ENCODE measurements around the gene CDT1.
A peak's percentile ranks its signal among the peaks of the same experiment; 100 is the strongest.

CDT1 gene

GRCh38 chr16:88805340-88805715 lies 1.7 kb downstream of the CDT1 start:
- H3K4me3 Mint-ChIP-seq = peak overlapping the region; percentile 28

GRCh38 chr16:88805887-88806393 lies 2.4 kb downstream of the CDT1 start:
- H3K27ac Mint-ChIP-seq = no peak overlapping the region
- H3K36me3 Mint-ChIP-seq (ENCODE audit: low read depth) = peaks cover 5% of the 10 kb centered on the region
- H3K4me3 Mint-ChIP-seq = no peak overlapping the region
- no peak for DNase-seq
- H3K4me1 Mint-ChIP-seq = peaks cover 11% of the 10 kb centered on the region
- H3K9me3 Mint-ChIP-seq = no peaks in the 10 kb centered on the region
- TF ChIP-seq CTCF (IDR thresholded peaks at IDR 0.05) = no peak
- H3K27me3 Mint-ChIP-seq (ENCODE audit: low read depth, poor library complexity) = peaks cover 3% of the 10 kb centered on the region

More at GRCh38 chr16:88805340-88805715, 1.7 kb downstream of the CDT1 start:
- peaks cover 3% of the 10 kb centered on the region for H3K27me3 Mint-ChIP-seq (ENCODE audit: low read depth, poor library complexity)
- peaks cover 5% of the 10 kb centered on the region for H3K4me1 Mint-ChIP-seq
- no peak overlapping the region for H3K27ac Mint-ChIP-seq
- H3K36me3 Mint-ChIP-seq (ENCODE audit: low read depth) = peaks cover 5% of the 10 kb centered on the region
- no peak for TF ChIP-seq CTCF (IDR thresholded peaks at IDR 0.05)
- no peaks in the 10 kb centered on the region for H3K9me3 Mint-ChIP-seq
- DNase-seq = no peak

- H3K36me3 Mint-ChIP-seq (ENCODE audit: low read depth) = peaks cover 5% of the 10 kb centered on the region
- no peaks in the 10 kb centered on the region for H3K9me3 Mint-ChIP-seq
- no peak overlapping the region for H3K27ac Mint-ChIP-seq
- H3K4me3 Mint-ChIP-seq = no peak overlapping the region
- DNase-seq = no peak
- peaks cover 12% of the 10 kb centered on the region for H3K4me1 Mint-ChIP-seq
- peaks cover 3% of the 10 kb centered on the region for H3K27me3 Mint-ChIP-seq (ENCODE audit: low read depth, poor library complexity)
- TF ChIP-seq CTCF (IDR thresholded peaks at IDR 0.05) = no peak
Measured at GRCh38 chr16:88806491-88807111, 3.0 kb downstream of the CDT1 start.

GRCh38 chr16:88807142-88807625 lies 3.6 kb downstream of the CDT1 start:
- Mint-ChIP-seq H3K4me3 (no peak overlapping the region), H3K4me1 (peaks cover 12% of the 10 kb centered on the region)
- TF ChIP-seq CTCF (IDR thresholded peaks at IDR 0.05) = no peak

GRCh38 chr16:88807626-88808453 lies 4.3 kb downstream of the CDT1 start:
- TF ChIP-seq CTCF (IDR thresholded peaks at IDR 0.05) = no peak
- Mint-ChIP-seq H3K9me3 (no peaks in the 10 kb centered on the region), H3K4me3 (no peak overlapping the region), H3K27me3 (ENCODE audit: low read depth, poor library complexity) (peaks cover 3% of the 10 kb centered on the region), H3K36me3 (ENCODE audit: low read depth) (peaks cover 5% of the 10 kb centered on the region), H3K27ac (peak overlapping the region; percentile 39), H3K4me1 (peaks cover 12% of the 10 kb centered on the region)
- DNase-seq = no peak

More at GRCh38 chr16:88807142-88807625, 3.6 kb downstream of the CDT1 start:
- H3K9me3 Mint-ChIP-seq = no peaks in the 10 kb centered on the region
- no peak for DNase-seq
- H3K36me3 Mint-ChIP-seq (ENCODE audit: low read depth) = peaks cover 5% of the 10 kb centered on the region
- H3K27me3 Mint-ChIP-seq (ENCODE audit: low read depth, poor library complexity) = peaks cover 3% of the 10 kb centered on the region
- no peak overlapping the region for H3K27ac Mint-ChIP-seq
